Tibial artery (tissue), 4 donors: Measurements from ENCODE around the gene BEST3.

ENCODE experiments used
- DNase-seq, 2 donors: peaks; one replicate each; pipeline ENCODE4 v3.0.0-alpha.2; 2019
- H3K27ac ChIP-seq, 2 donors: fragments of 200-600 bp; sonication (generic) in 1 of 2; 1 replicate in 1 of 2; 2 replicates in 1 of 2; pipeline ENCODE4 v1.5.1; 2018 to 2019; ENCODE audit warnings: mild to moderate bottlenecking in 1 of 2
- H3K27me3 ChIP-seq, 2 donors: fragments of 200-600 bp; sonication (generic) in 1 of 2; one replicate each; pipeline versions ENCODE4 v1.5.1 to v1.6.0; 2016 to 2019
- H3K36me3 ChIP-seq, 3 donors: fragments of 200-600 bp; sonication (generic) in 2 of 3; one replicate each; pipeline ENCODE4 v1.5.1; 2016 to 2019; ENCODE audit warnings: mild to moderate bottlenecking in 2 of 3
- H3K4me1 ChIP-seq, 4 donors: fragments of 200-600 bp; sonication (generic) in 2 of 4; 1 replicate in 3 of 4; 2 replicates in 1 of 4; pipeline ENCODE4 v1.5.1; 2016 to 2019
- H3K4me3 ChIP-seq, 2 donors: fragments of 200-600 bp; sonication (generic) in 1 of 2; 1 replicate in 1 of 2; 2 replicates in 1 of 2; pipeline ENCODE4 v1.5.1; 2018 to 2019; ENCODE audit warnings: mild to moderate bottlenecking in 2 of 2
- H3K9me3 ChIP-seq, 3 donors: fragments of 200-600 bp; sonication (generic) in 1 of 3; one replicate each; pipeline ENCODE4 v1.5.1; 2016 to 2019
- CTCF ChIP-seq, 2 experiments: fragments of 200-600 bp in 1 of 2; fragments of 450-650 bp in 1 of 2; IDR thresholded peaks; one replicate each; pipeline ENCODE4 v1.5.1; 2017 to 2019; ENCODE audit warnings: antibody characterized with exemption in 2 of 2, mild to moderate bottlenecking in 1 of 2, moderate library complexity in 1 of 2
- intact Hi-C: fragments of 100-400 bp; cut with DNase I; formaldehyde crosslinking; loops from one replicate; pipeline ENCODE4 v1.15.0; 2023; ENCODE audit warnings: low total_unique reads

The BEST3 gene

GRCh38 chr12:69732088-69732487, 33.0 kb upstream of the BEST3 start:
- Histone ChIP-seq H3K27ac (no peak overlapping the region), H3K4me3 (no peak overlapping the region), H3K4me1 (no peaks in the 10 kb centered on the region), H3K36me3 (no peaks in the 10 kb centered on the region), H3K9me3 (no peaks in the 10 kb centered on the region), H3K27me3 (no peaks in the 10 kb centered on the region)
- intact Hi-C loops = no loop called here
- TF ChIP-seq CTCF (IDR thresholded peaks at IDR 0.05) = no peak
- DNase-seq = no peak

- Histone ChIP-seq H3K36me3 (no peaks in the 10 kb centered on the region), H3K27me3 (no peaks in the 10 kb centered on the region), H3K4me1 (no peaks in the 10 kb centered on the region), H3K27ac (no peak overlapping the region), H3K4me3 (no peak overlapping the region), H3K9me3 (no peaks in the 10 kb centered on the region)
- intact Hi-C loops = no loop called here
- no peak for DNase-seq
- no peak for TF ChIP-seq CTCF (IDR thresholded peaks at IDR 0.05)
These were observed 27.8 kb upstream of the BEST3 start for GRCh38 chr12:69726922-69727321.

GRCh38 chr12:69720750-69721149, 21.6 kb upstream of the BEST3 start:
- no peak for TF ChIP-seq CTCF (IDR thresholded peaks at IDR 0.05)
- H3K36me3 ChIP-seq = no peaks in the 10 kb centered on the region
- no peak overlapping the region for H3K4me3 ChIP-seq
- intact Hi-C loops = no loop called here
- no peaks in the 10 kb centered on the region for H3K9me3 ChIP-seq
- H3K4me1 ChIP-seq = no peaks in the 10 kb centered on the region
- DNase-seq = no peak
- H3K27me3 ChIP-seq = no peaks in the 10 kb centered on the region
- H3K27ac ChIP-seq = no peak overlapping the region

- no peaks in the 10 kb centered on the region for H3K27me3 ChIP-seq
- no peak for DNase-seq
- intact Hi-C loops = no loop called here
- no peaks in the 10 kb centered on the region for H3K4me1 ChIP-seq
- no peaks in the 10 kb centered on the region for H3K36me3 ChIP-seq
- no peak overlapping the region for H3K4me3 ChIP-seq
- H3K27ac ChIP-seq = no peak overlapping the region
- TF ChIP-seq CTCF (IDR thresholded peaks at IDR 0.05) = no peak
- no peaks in the 10 kb centered on the region for H3K9me3 ChIP-seq
These were observed 20.5 kb upstream of the BEST3 start for GRCh38 chr12:69719336-69720316.

GRCh38 chr12:69714542-69714941, 15.4 kb upstream of the BEST3 start:
- H3K27me3 ChIP-seq = no peaks in the 10 kb centered on the region
- no peak for DNase-seq

More at GRCh38 chr12:69714542-69714941, 15.4 kb upstream of the BEST3 start:
- Histone ChIP-seq H3K4me3 (no peak overlapping the region), H3K4me1 (no peaks in the 10 kb centered on the region), H3K9me3 (no peaks in the 10 kb centered on the region), H3K36me3 (no peaks in the 10 kb centered on the region), H3K27ac (no peak overlapping the region)
- intact Hi-C loops = no loop called here
- no peak for TF ChIP-seq CTCF (IDR thresholded peaks at IDR 0.05)
